HG03378 (cell line): ENCODE data around the gene DVL2.

Source experiments
- ATAC-seq: cut with Tn5 transposase; IDR thresholded peaks from one replicate; pipeline ENCODE4 v1.9.1; 2021; ENCODE audit warnings: mild to moderate bottlenecking, moderate library complexity; ENCODE audit not compliant: unreplicated experiment

Gene DVL2

GRCh38 chr17:7234083-7234951 lies at the start of gene DVL2:
Gene DVL2, minus strand, starts transcription at chr17:7234517. Its CDS starts 255 bp downstream, at chr17:7234262.
- ATAC-seq: peak; percentile 54

- no peak for ATAC-seq
Measured at GRCh38 chr17:7283471-7284216, 49.3 kb upstream of the DVL2 start.

GRCh38 chr17:7282752-7283321 lies 48.5 kb upstream of the DVL2 start:
- no peak for ATAC-seq

- ATAC-seq: no peak
Measured at GRCh38 chr17:7281953-7282751, 47.8 kb upstream of the DVL2 start.

- ATAC-seq: no peak
Measured at GRCh38 chr17:7281074-7281952, 47.0 kb upstream of the DVL2 start, which contains the start of gene SLC2A4. Gene SLC2A4, plus strand, starts transcription at chr17:7281718. Its CDS starts 217 bp downstream, at chr17:7281935.

GRCh38 chr17:7280519-7281073 lies 46.3 kb upstream of the DVL2 start:
- peak; percentile 57 for ATAC-seq

- no peak for ATAC-seq
Measured at GRCh38 chr17:7279448-7279847, 45.1 kb upstream of the DVL2 start.

- ATAC-seq: no peak
Measured at GRCh38 chr17:7266784-7267183, 32.5 kb upstream of the DVL2 start.

- no peak for ATAC-seq
Measured at GRCh38 chr17:7263801-7264078, 29.4 kb upstream of the DVL2 start.

GRCh38 chr17:7262935-7263800 lies 28.9 kb upstream of the DVL2 start:
- ATAC-seq: no peak

- no peak for ATAC-seq
Measured at GRCh38 chr17:7262192-7262934, 28.0 kb upstream of the DVL2 start, which contains the start of gene CLDN7. Gene CLDN7, minus strand, starts transcription at chr17:7262478. Its CDS starts 435 bp downstream, at chr17:7262043.

- no peak for ATAC-seq
Measured at GRCh38 chr17:7261379-7262191, 27.3 kb upstream of the DVL2 start.

GRCh38 chr17:7260651-7261378 lies 26.5 kb upstream of the DVL2 start:
- no peak for ATAC-seq

- no peak for ATAC-seq
Measured at GRCh38 chr17:7260151-7260550, 25.8 kb upstream of the DVL2 start.

- ATAC-seq: no peak
Measured at GRCh38 chr17:7259555-7259889, 25.2 kb upstream of the DVL2 start.

GRCh38 chr17:7258731-7259554 lies 24.6 kb upstream of the DVL2 start:
- no peak for ATAC-seq
